Liver (tissue), 9 donors: ENCODE data around the gene HOXB9. TPM values are rescaled to one million over a fixed set of nuclear protein-coding genes. Genes with fewer than 3 reads are reported as not detected.

Experiments
- DNase-seq: peaks from one replicate; pipeline ENCODE4 v3.0.0-alpha.2; 2017; ENCODE audit warnings: low spot score
- H3K27ac ChIP-seq, 2 donors: one replicate each; pipeline ENCODE4 v1.7.0; 2013; ENCODE audit warnings: inconsistent platforms in 2 of 2, low read length in 2 of 2, control low read depth in 1 of 2, low read depth in 1 of 2, mild to moderate bottlenecking in 1 of 2
- H3K27me3 ChIP-seq, 4 donors: one replicate each; pipeline versions ENCODE4 v1.6.1 to v1.7.0; 2013; ENCODE audit warnings: low read length in 3 of 4, inconsistent platforms in 1 of 4, mild to moderate bottlenecking in 1 of 4, moderate library complexity in 1 of 4; ENCODE audit not compliant: control insufficient read depth in 4 of 4, insufficient read depth in 4 of 4
- H3K36me3 ChIP-seq, 4 donors: one replicate each; pipeline versions ENCODE4 v1.6.1 to v1.7.0; 2013; ENCODE audit warnings: low read length in 3 of 4, mild to moderate bottlenecking in 3 of 4, low read depth in 1 of 4, moderate library complexity in 1 of 4; ENCODE audit not compliant: control insufficient read depth in 4 of 4, insufficient read depth in 3 of 4
- H3K4me1 ChIP-seq, 4 donors: one replicate each; pipeline versions ENCODE4 v1.6.1 to v1.7.0; 2013; ENCODE audit warnings: low read length in 3 of 4, mild to moderate bottlenecking in 3 of 4, moderate library complexity in 1 of 4; ENCODE audit not compliant: control insufficient read depth in 4 of 4, insufficient read depth in 4 of 4
- H3K4me3 ChIP-seq, 3 donors: one replicate each; pipeline versions ENCODE4 v1.6.1 to v1.7.0; 2013; ENCODE audit warnings: low read length in 3 of 3, control low read depth in 1 of 3, low read depth in 1 of 3, mild to moderate bottlenecking in 1 of 3
- H3K9ac ChIP-seq, 2 donors: one replicate each; pipeline ENCODE4 v1.7.0; 2013; ENCODE audit warnings: low read length in 2 of 2, mild to moderate bottlenecking in 2 of 2, moderate library complexity in 2 of 2, control low read depth in 1 of 2, low read depth in 1 of 2
- H3K9me3 ChIP-seq, 4 donors: one replicate each; pipeline versions ENCODE4 v1.6.1 to v1.7.0; 2013; ENCODE audit warnings: low read length in 3 of 4; ENCODE audit not compliant: control insufficient read depth in 4 of 4
- ATF3 ChIP-seq: IDR thresholded peaks from 2 replicates; pipeline ENCODE4 v1.6.1; 2016; ENCODE audit warnings: antibody characterized with exemption
- EGR1 ChIP-seq, 2 donors: IDR thresholded peaks; 2 replicates each; pipeline ENCODE4 v1.6.1; 2016 to 2018; ENCODE audit warnings: antibody characterized with exemption in 2 of 2, low read depth in 2 of 2
- FOXA1 ChIP-seq: IDR thresholded peaks from 2 replicates; pipeline ENCODE4 v1.6.1; 2016; ENCODE audit warnings: antibody characterized with exemption
- FOXA2 ChIP-seq: IDR thresholded peaks from 2 replicates; pipeline ENCODE4 v1.6.1; 2016; ENCODE audit warnings: antibody characterized with exemption
- HNF4A ChIP-seq, 2 donors: conservative IDR thresholded peaks; 2 replicates each; pipeline ENCODE4 v1.6.1; 2016; ENCODE audit warnings: antibody characterized with exemption in 2 of 2, mild to moderate bottlenecking in 2 of 2
- HNF4G ChIP-seq: IDR thresholded peaks from 2 replicates; pipeline ENCODE4 v1.6.1; 2016; ENCODE audit warnings: antibody characterized with exemption
- JUND ChIP-seq, 2 donors: IDR thresholded peaks; 2 replicates each; pipeline ENCODE4 v1.6.1; 2016; ENCODE audit warnings: antibody characterized with exemption in 2 of 2
- MAX ChIP-seq: IDR thresholded peaks from 2 replicates; pipeline ENCODE4 v1.6.1; 2016; ENCODE audit warnings: antibody characterized with exemption
- NR2F2 ChIP-seq: IDR thresholded peaks from 2 replicates; pipeline ENCODE4 v1.6.1; 2016; ENCODE audit warnings: antibody characterized with exemption
- RAD21 ChIP-seq, 2 donors: IDR thresholded peaks; 2 replicates each; pipeline ENCODE4 v1.6.1; 2016; ENCODE audit warnings: antibody characterized with exemption in 2 of 2, mild to moderate bottlenecking in 2 of 2
- REST ChIP-seq: IDR thresholded peaks from 2 replicates; pipeline ENCODE4 v1.6.1; 2016; ENCODE audit warnings: antibody characterized with exemption, mild to moderate bottlenecking
- SP1 ChIP-seq: IDR thresholded peaks from 2 replicates; pipeline ENCODE4 v1.6.1; 2018; ENCODE audit warnings: antibody characterized with exemption, mild to moderate bottlenecking
- TAF1 ChIP-seq: conservative IDR thresholded peaks from 2 replicates; pipeline ENCODE4 v1.6.1; 2016; ENCODE audit warnings: antibody characterized with exemption, mild to moderate bottlenecking
- YY1 ChIP-seq: IDR thresholded peaks from 2 replicates; pipeline ENCODE4 v1.6.1; 2016; ENCODE audit warnings: antibody characterized with exemption, mild to moderate bottlenecking
- ZBTB33 ChIP-seq: IDR thresholded peaks from 2 replicates; pipeline ENCODE4 v1.6.1; 2016; ENCODE audit warnings: antibody characterized with exemption
- WGBS: extraction: QIAGEN DNeasy Blood & Tissue Kit; methylation state at CpG from one replicate; pipeline ENCODE4 v1.1.7; 2013; 5-methylcytosine and 5-hydroxymethylcytosine counted together
- polyA plus RNA-seq, 2 donors: library from polyadenylated mRNA; stranded (reverse) in 1 of 2; unstranded in 1 of 2; fragments of 200-250 nt in 1 of 2; fragments of >200 nt in 1 of 2; fragmentation: Nextera tagmentation in 1 of 2; extraction: Ambion mirVana in 1 of 2; gene quantifications; one replicate each; pipeline versions ENCODE4 v1.2.1 to v1.2.3, GENCODE V29; 2013 to 2015
- total RNA-seq, 2 donors: library from RNA; depleted of rRNA; stranded (reverse); fragments of >200 nt; gene quantifications; one replicate each; pipeline ENCODE4 v1.2.3, GENCODE V29; 2014
- TF ChIP-seq, protein P1 (sequence below): fragments of 150-350 bp; IDR thresholded peaks from 2 replicates; pipeline ENCODE4 v1.5.1; 2017; ENCODE audit warnings: improper control_type of control experiment, low read depth, low read length; ENCODE audit not compliant: missing input control
- donor health status: healthy.
- donor health status: healthy.
- donor health status: healthy.
- donor health status: healthy.
- donor health status: healthy.

The HOXB9 gene
- total and polyA plus RNA-seq, 4 donors: not detected

DNA sequence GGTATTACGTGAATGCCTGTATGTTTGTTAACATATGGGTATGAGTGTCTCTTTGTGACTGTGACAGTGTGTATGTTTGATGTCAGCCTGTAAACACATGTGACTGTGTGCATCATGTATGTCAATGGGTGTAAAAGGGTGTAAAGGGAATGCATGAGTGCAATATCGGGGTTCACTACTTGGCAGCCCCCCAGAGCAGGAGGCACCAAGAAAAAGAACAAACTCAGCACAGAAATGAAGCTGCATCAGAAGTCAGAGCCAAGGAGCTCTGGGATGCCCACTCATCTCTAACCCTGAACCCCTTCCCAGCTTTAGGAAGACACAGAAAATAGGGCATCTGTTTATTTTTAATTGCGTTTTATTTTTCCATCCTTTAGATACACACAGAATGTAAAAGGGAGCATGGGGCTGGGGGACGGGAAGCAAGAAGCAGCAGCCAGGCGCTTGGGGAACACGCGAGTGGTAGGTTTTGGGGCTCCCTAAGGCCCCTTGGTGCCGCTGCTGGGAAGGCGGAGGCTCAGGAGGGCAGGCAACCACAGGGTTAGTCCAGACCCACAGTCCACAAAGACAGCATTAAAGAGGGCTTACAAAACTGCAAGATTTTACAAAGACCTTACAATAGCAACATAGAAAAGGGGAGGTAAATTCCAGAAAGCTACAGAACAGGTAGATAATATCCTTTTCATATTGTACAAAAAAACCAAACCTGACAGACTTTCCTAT lies 19.1 kb downstream of the HOXB9 start (continued):
- no peak for TF ChIP-seq TAF1

GRCh38 chr17:48605991-48606891 lies 19.9 kb downstream of the HOXB9 start:
- peaks cover 0 to 17% (median 5%) of the 10 kb centered on the region in 4 donors for H3K4me1 ChIP-seq
- DNase-seq: no peak
- H3K9ac ChIP-seq: no peak overlapping the region
- H3K27ac ChIP-seq: no peak overlapping the region
- H3K27me3 ChIP-seq: peaks cover 0 to 35% (median 16%) of the 10 kb centered on the region in 4 donors
- 38% methylated on average over 41 of the region's 41 CpGs for whole genome bisulfite sequencing
- TF ChIP-seq NR2F2: no peak
- TF ChIP-seq REST: no peak
- TF ChIP-seq JUND (IDR thresholded peaks at IDR 0.05): no peak
- TF ChIP-seq ATF3: no peak
- no peak for TF ChIP-seq HNF4A (conservative IDR thresholded peaks at IDR 0.05)
- TF ChIP-seq RAD21 (IDR thresholded peaks at IDR 0.05): no peak
- no peak for TF ChIP-seq YY1
- no peak for TF ChIP-seq HNF4G
- no peak for TF ChIP-seq TAF1
- TF ChIP-seq FOXA2: no peak
- TF ChIP-seq MAX: no peak
- no peak for TF ChIP-seq SP1
- no peak for TF ChIP-seq EGR1 (IDR thresholded peaks at IDR 0.05; ENCODE audit: low read depth in 2 of 2)
- TF ChIP-seq, protein P1, sequence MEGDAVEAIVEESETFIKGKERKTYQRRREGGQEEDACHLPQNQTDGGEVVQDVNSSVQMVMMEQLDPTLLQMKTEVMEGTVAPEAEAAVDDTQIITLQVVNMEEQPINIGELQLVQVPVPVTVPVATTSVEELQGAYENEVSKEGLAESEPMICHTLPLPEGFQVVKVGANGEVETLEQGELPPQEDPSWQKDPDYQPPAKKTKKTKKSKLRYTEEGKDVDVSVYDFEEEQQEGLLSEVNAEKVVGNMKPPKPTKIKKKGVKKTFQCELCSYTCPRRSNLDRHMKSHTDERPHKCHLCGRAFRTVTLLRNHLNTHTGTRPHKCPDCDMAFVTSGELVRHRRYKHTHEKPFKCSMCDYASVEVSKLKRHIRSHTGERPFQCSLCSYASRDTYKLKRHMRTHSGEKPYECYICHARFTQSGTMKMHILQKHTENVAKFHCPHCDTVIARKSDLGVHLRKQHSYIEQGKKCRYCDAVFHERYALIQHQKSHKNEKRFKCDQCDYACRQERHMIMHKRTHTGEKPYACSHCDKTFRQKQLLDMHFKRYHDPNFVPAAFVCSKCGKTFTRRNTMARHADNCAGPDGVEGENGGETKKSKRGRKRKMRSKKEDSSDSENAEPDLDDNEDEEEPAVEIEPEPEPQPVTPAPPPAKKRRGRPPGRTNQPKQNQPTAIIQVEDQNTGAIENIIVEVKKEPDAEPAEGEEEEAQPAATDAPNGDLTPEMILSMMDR: no peak
- no peak for TF ChIP-seq ZBTB33
- no peak for TF ChIP-seq FOXA1
- H3K36me3 ChIP-seq: no peaks in the 10 kb centered on the region
- no peak overlapping the region for H3K4me3 ChIP-seq
- H3K9me3 ChIP-seq: no peaks in the 10 kb centered on the region
